IMR-90 (cell line): ENCODE measurements around the gene NDP. TPM values are rescaled to one million over a fixed set of nuclear protein-coding genes. Genes with fewer than 3 reads are reported as not detected.

ENCODE experiments used
- ATAC-seq: fragments of 200-7000 bp; cut with Tn5 transposase; 2 replicates; pipeline ENCODE4 v1.9.1; 2020; ENCODE audit warnings: low read depth, mild to moderate bottlenecking, moderate library complexity
- BruUV-seq: library from RNA; stranded (reverse); fragments of 400-500 nt; replicated peaks from 2 replicates; lab custom pipeline; 2021; lab: Mats Ljungman, UMichigan
- CTCF ChIA-PET: fragments of 300-600 bp; formaldehyde crosslinking; extraction: SDS; loops from one replicate; lab custom pipeline; 2021; ENCODE audit warnings: antibody characterized with exemption; lab: Yijun Ruan, JAX
- POLR2A ChIA-PET: fragments of 300-600 bp; sonication (Branson Sonifier 250); formaldehyde crosslinking; loops from one replicate; lab custom pipeline; 2022; ENCODE audit warnings: antibody characterized with exemption; ENCODE audit not compliant: unreplicated experiment; lab: Charles Lee
- DNase-seq: peaks from one replicate; pipeline ENCODE4 v3.0.0; 2013
- H2AFZ ChIP-seq: replicated peaks from 2 replicates; pipeline ENCODE3; 2013; ENCODE audit warnings: low read length, mild to moderate bottlenecking; ENCODE audit not compliant: poor library complexity
- H2AK5ac ChIP-seq: 2 replicates; pipeline ENCODE4 v1.6.1; 2013; ENCODE audit warnings: low read depth, low read length, inconsistent platforms
- H2AK9ac ChIP-seq: replicated peaks from 2 replicates; pipeline ENCODE3; 2013; ENCODE audit warnings: mild to moderate bottlenecking, low read depth, low read length, moderate library complexity; ENCODE audit not compliant: poor library complexity
- H2BK120ac ChIP-seq: 2 replicates; pipeline ENCODE4 v1.6.1; 2013; ENCODE audit warnings: low read depth, low read length, inconsistent platforms
- H2BK15ac ChIP-seq: 3 replicates; pipeline ENCODE4 v1.6.1; 2013; ENCODE audit warnings: low read depth, low read length, inconsistent platforms
- H2BK20ac ChIP-seq: 2 replicates; pipeline ENCODE4 v1.6.1; 2013; ENCODE audit warnings: low read depth, mild to moderate bottlenecking, inconsistent platforms, low read length, moderate library complexity
- H2BK5ac ChIP-seq: 2 replicates; pipeline ENCODE4 v1.6.1; 2013; ENCODE audit warnings: mild to moderate bottlenecking, low read depth, low read length, inconsistent platforms; ENCODE audit not compliant: poor library complexity, severe bottlenecking
- H3K14ac ChIP-seq: replicated peaks from 2 replicates; pipeline ENCODE4 v1.6.1; 2013; ENCODE audit warnings: low read depth, low read length, inconsistent platforms
- H3K18ac ChIP-seq: 2 replicates; pipeline ENCODE4 v1.6.1; 2013; ENCODE audit warnings: low read depth, low read length, control low read depth
- H3K23ac ChIP-seq: 2 replicates; pipeline ENCODE4 v1.6.1; 2013; ENCODE audit warnings: low read depth, low read length, inconsistent platforms
- H3K27ac ChIP-seq: 2 replicates; pipeline ENCODE4 v1.5.1; 2013; ENCODE audit warnings: mild to moderate bottlenecking, control low read depth, low read length; ENCODE audit not compliant: insufficient read depth
- H3K27me3 ChIP-seq: 2 replicates; pipeline ENCODE4 v1.6.1; 2013; ENCODE audit warnings: low read length; ENCODE audit not compliant: control insufficient read depth, insufficient read depth
- H3K36me3 ChIP-seq: 2 replicates; pipeline ENCODE4 v1.6.1; 2013; ENCODE audit warnings: low read length, mixed read lengths; ENCODE audit not compliant: control insufficient read depth, insufficient read depth
- H3K4ac ChIP-seq: 2 replicates; pipeline ENCODE4 v1.6.1; 2013; ENCODE audit warnings: low read depth, low read length, inconsistent platforms
- H3K4me1 ChIP-seq: 2 replicates; pipeline ENCODE4 v1.6.1; 2013; ENCODE audit warnings: low read length, mixed read lengths; ENCODE audit not compliant: control insufficient read depth, insufficient read depth
- H3K4me2 ChIP-seq: 2 replicates; pipeline ENCODE4 v1.6.1; 2013; ENCODE audit warnings: low read depth, mild to moderate bottlenecking, control low read depth, low read length, moderate library complexity
- H3K4me3 ChIP-seq: 2 replicates; pipeline ENCODE4 v1.5.1; 2013; ENCODE audit warnings: low read depth, mild to moderate bottlenecking, control low read depth, low read length, moderate library complexity; ENCODE audit not compliant: insufficient read depth
- H3K56ac ChIP-seq: 2 replicates; pipeline ENCODE4 v1.6.1; 2013; ENCODE audit warnings: low read length, inconsistent platforms; ENCODE audit not compliant: insufficient read depth; ENCODE audit errors: extremely low read depth
- H3K79me1 ChIP-seq, 2 experiments: 2 replicates each; pipeline ENCODE4 v1.6.1; 2013; ENCODE audit warnings: low read length in 2 of 2, inconsistent platforms in 1 of 2, low read depth in 1 of 2
- H3K9ac ChIP-seq: 2 replicates; pipeline ENCODE4 v1.6.1; 2013; ENCODE audit warnings: low read depth, low read length, control low read depth
- H3K9me1 ChIP-seq: 2 replicates; pipeline ENCODE4 v1.6.1; 2013; ENCODE audit warnings: low read length, inconsistent platforms; ENCODE audit not compliant: insufficient read depth
- H3K9me3 ChIP-seq: 2 replicates; pipeline ENCODE4 v1.6.1; 2013; ENCODE audit warnings: low read length; ENCODE audit not compliant: control insufficient read depth, insufficient read depth
- H4K20me1 ChIP-seq: 2 replicates; pipeline ENCODE4 v1.6.1; 2013; ENCODE audit warnings: low read length, inconsistent platforms; ENCODE audit not compliant: insufficient read depth
- H4K5ac ChIP-seq: 2 replicates; pipeline ENCODE4 v1.6.1; 2013; ENCODE audit warnings: mild to moderate bottlenecking, low read depth, low read length, control low read depth
- H4K8ac ChIP-seq, 2 experiments: 2 replicates each; pipeline ENCODE4 v1.6.1; 2013; ENCODE audit warnings: low read depth in 2 of 2, low read length in 2 of 2, control low read depth in 1 of 2, inconsistent platforms in 1 of 2
- H4K91ac ChIP-seq: 2 replicates; pipeline ENCODE4 v1.6.1; 2013; ENCODE audit warnings: low read depth, low read length, inconsistent platforms; ENCODE audit not compliant: insufficient read depth
- BHLHE40 ChIP-seq: fragments of 150-350 bp; IDR thresholded peaks from 2 replicates; pipeline ENCODE4 v1.6.1; 2016; ENCODE audit warnings: mild to moderate bottlenecking, low read depth, low read length
- RFX5 ChIP-seq: IDR thresholded peaks from 2 replicates; pipeline ENCODE4 v1.8.0; 2012; ENCODE audit warnings: low read depth, mild to moderate bottlenecking, low read length, moderate library complexity
- WGBS, 2 experiments: methylation state at CpG; one replicate each; pipeline versions ENCODE4 v1.1.5 to v1.1.7; 2013; ENCODE audit warnings: missing lambda C conversion rate in 2 of 2; ENCODE audit not compliant: insufficient read length in 1 of 2; ENCODE audit errors: extremely low coverage in 2 of 2; 5-methylcytosine and 5-hydroxymethylcytosine counted together
- dilution Hi-C: fragments of 300-500 bp; cut with HindIII; formaldehyde crosslinking; loops from one replicate; pipeline ENCODE4 v1.14.3; 2018; ENCODE audit warnings: low sequenced_read_pairs; ENCODE audit not compliant: unreplicated experiment
- in situ Hi-C: fragments of 300-500 bp; cut with MboI; formaldehyde crosslinking; loops from 3 replicates; pipeline ENCODE4 v1.14.3; 2019; ENCODE audit warnings: low sequenced_read_pairs, inconsistent platforms, mixed read lengths
- intact Hi-C: fragments of 100-400 bp; cut with micrococcal nuclease; formaldehyde crosslinking; loops from 2 replicates; pipeline ENCODE4 v1.10.0; 2022
- polyA plus RNA-seq, 3 experiments: library from polyadenylated mRNA; depleted of rRNA; stranded (reverse); fragments of >200 nt; gene quantifications; 2 replicates each; pipeline ENCODE4 v1.2.3, GENCODE V29; 2012; ENCODE audit warnings: low replicate concordance in 1 of 3
- total RNA-seq: library from RNA; depleted of rRNA; stranded (reverse); fragments of >200 nt; gene quantifications from 2 replicates; pipeline ENCODE4 v1.2.3, GENCODE V29; 2012

NDP gene
- total and polyA plus RNA-seq, 2 of the 4 experiments (the other 2 are of a cell fraction), result 0.36 to 0.39 TPM

DNA sequence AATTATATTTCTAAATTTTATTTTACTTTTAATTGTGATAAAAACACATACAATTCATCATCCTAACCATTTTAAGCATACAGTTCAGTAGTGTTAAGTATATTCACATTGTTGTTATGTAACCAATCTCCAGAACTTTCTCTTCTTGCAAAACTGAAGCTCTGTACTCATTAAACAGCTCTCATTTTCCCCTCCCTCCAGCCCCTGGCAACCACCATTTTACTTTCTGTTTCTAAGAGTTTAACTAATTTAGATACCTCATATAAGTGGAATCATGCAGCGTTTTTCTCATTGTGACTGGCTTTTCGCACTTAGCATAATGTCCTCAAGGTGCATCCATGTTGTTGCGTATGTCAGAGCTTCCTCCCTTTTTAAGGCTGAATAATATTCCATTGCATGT lies 46.7 kb upstream of the NDP start:
- Histone ChIP-seq H3K4ac (no peak overlapping the region), H3K36me3 (no peaks in the 10 kb centered on the region), H2AK5ac (no peak overlapping the region), H3K14ac (no peak overlapping the region), H4K5ac (no peak overlapping the region), H3K9ac (no peak overlapping the region), H3K9me3 (no peaks in the 10 kb centered on the region), H3K4me1 (no peaks in the 10 kb centered on the region), H3K9me1 (no peaks in the 10 kb centered on the region), H3K79me1 (no peaks in the 10 kb centered on the region), H3K56ac (no peak overlapping the region), H2BK120ac (no peak overlapping the region), H2AFZ (no peak overlapping the region), H2BK5ac (no peak overlapping the region), H3K4me3 (no peak overlapping the region), H3K27me3 (no peaks in the 10 kb centered on the region; the same call in 1 of the 2 replicates), H4K20me1 (no peaks in the 10 kb centered on the region), H4K8ac (no peak overlapping the region), H3K27ac (no peak overlapping the region), H3K18ac (no peak overlapping the region), H3K23ac (no peak overlapping the region), H2AK9ac (no peak overlapping the region), H2BK20ac (no peak overlapping the region), H2BK15ac (no peak overlapping the region), H3K4me2 (no peak overlapping the region), H4K91ac (no peak overlapping the region)
- no peak for DNase-seq
- intact Hi-C loops, result no loop called here
- POLR2A ChIA-PET, result no interaction called here
- ATAC-seq, result no peak
- BruUV-seq, result no TSS peak
- dilution Hi-C loops, result no loop called here
- CTCF ChIA-PET, result no interaction called here
- no CpG with 5 or more reads among the region's 3 CpGs for WGBS, 2 experiments
- in situ Hi-C loops, result no loop called here
- no peak for TF ChIP-seq RFX5
- no peak for TF ChIP-seq BHLHE40
